Mucosa of rectum (tissue), 2 donors: ENCODE measurements around the gene KRT84.

Experiments used
- H3K27ac ChIP-seq, 2 donors: one replicate each; pipeline ENCODE4 v1.7.0; 2013; ENCODE audit warnings: inconsistent platforms in 2 of 2, low read depth in 2 of 2, low read length in 2 of 2
- H3K27me3 ChIP-seq, 2 donors: one replicate each; pipeline ENCODE4 v1.7.0; 2013; ENCODE audit warnings: low read length in 2 of 2; ENCODE audit not compliant: control insufficient read depth in 2 of 2, insufficient read depth in 2 of 2
- H3K36me3 ChIP-seq, 2 donors: one replicate each; pipeline ENCODE4 v1.7.0; 2013; ENCODE audit warnings: low read length in 2 of 2; ENCODE audit not compliant: control insufficient read depth in 2 of 2, insufficient read depth in 2 of 2
- H3K4me1 ChIP-seq, 2 donors: one replicate each; pipeline ENCODE4 v1.7.0; 2013; ENCODE audit warnings: low read length in 2 of 2, mild to moderate bottlenecking in 1 of 2; ENCODE audit not compliant: control insufficient read depth in 2 of 2, insufficient read depth in 2 of 2
- H3K4me3 ChIP-seq, 2 donors: one replicate each; pipeline ENCODE4 v1.7.0; 2013; ENCODE audit warnings: low read length in 2 of 2
- H3K9ac ChIP-seq, 2 donors: one replicate each; pipeline ENCODE4 v1.7.0; 2013; ENCODE audit warnings: low read length in 2 of 2, low read depth in 1 of 2, mild to moderate bottlenecking in 1 of 2
- H3K9me3 ChIP-seq, 2 donors: one replicate each; pipeline ENCODE4 v1.7.0; 2013; ENCODE audit warnings: low read length in 2 of 2; ENCODE audit not compliant: control insufficient read depth in 2 of 2
- donor health status: healthy.
- donor health status: Normal muscosa, but diverticular disease.

The KRT84 gene

DNA sequence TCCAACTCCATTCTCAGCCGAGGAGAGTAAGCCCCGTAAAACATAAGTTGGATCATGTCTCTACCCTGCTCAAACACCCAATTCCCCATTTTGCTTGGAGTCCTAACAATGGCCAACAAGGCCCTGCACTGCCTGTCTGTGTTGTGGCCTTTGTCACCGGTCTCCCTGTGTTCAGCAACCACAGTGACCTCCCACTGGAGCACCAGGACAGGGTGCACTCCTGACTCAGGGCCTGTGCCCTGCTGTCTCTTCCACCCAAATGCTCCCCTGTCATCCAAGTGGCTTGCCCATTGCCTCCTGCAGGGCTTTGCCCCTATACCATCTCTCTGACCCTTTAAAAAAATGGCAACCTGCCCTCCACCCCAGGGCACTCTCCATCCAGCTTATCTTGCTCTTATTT is 13.7 kb downstream of the KRT84 start:
- no peaks in the 10 kb centered on the region for H3K36me3 ChIP-seq
- H3K27me3 ChIP-seq, result peaks cover 2 to 4% of the 10 kb centered on the region in 2 donors
- H3K4me1 ChIP-seq, result no peaks in the 10 kb centered on the region
- H3K9ac ChIP-seq, result no peak overlapping the region
- no peak overlapping the region for H3K4me3 ChIP-seq
- peak overlapping the region in 1 of 2 donors; percentile 3 for H3K27ac ChIP-seq
- H3K9me3 ChIP-seq, result no peaks in the 10 kb centered on the region

DNA sequence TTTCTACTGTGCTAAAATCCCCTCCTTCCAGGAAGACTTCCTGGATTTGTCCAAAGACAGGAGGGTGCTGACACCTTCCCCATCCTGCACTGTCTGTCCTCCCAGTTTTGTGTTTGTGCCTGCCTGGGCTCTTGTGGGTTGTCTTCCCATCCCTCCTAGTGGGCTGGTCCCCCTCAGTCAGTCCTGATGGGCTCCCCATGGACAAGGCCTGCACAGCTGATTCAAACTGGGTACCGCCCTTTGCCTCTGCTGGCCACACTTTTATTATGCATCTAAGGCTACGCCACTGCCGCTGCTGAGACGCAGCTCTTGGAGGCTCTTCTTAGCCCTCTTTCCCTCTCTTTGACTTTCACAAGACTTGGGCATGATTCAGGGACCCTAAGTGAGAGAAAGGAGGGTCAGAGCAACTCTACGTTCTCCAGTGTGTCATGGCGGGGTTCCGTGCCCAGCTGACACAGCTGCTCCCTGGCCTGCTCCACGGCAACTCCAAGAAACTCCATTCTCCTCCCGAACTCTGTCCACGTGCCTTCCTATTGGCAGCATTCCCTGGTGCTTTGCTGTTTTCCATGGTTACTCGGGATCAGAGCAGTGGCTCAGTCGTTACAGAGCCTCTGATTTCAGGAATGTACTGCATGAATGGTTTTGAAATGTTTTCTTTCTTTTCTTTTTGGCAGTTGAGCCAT is 14.4 kb downstream of the KRT84 start:
- Histone ChIP-seq H3K27me3 (peaks cover 2 to 4% of the 10 kb centered on the region in 2 donors), H3K36me3 (no peaks in the 10 kb centered on the region), H3K9ac (no peak overlapping the region), H3K4me1 (no peaks in the 10 kb centered on the region), H3K9me3 (no peaks in the 10 kb centered on the region), H3K27ac (peak overlapping the region; percentile 3 to 16), H3K4me3 (no peak overlapping the region)

DNA sequence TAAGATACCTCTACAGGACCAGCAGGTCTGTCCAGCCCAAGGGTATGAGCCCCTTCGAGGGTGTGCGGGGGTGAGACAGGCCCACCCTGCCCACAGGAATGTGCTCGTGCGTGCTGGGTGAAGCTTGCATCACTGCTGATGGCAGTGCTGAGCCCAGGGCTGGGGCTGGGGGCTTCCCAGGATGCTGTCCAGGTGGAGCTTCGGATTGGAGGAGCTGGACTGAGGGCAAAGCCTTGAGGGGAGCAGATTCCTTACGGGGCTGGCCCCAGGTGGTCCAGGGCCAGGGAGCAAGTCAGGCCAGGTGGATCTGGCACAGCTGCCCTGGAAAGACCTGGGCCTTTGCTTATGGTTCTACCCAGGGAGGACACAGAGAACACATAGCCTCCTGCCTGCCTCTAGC is 15.6 kb downstream of the KRT84 start:
- H3K9ac ChIP-seq, result no peak overlapping the region
- no peaks in the 10 kb centered on the region for H3K9me3 ChIP-seq
- no peak overlapping the region for H3K27ac ChIP-seq
- H3K27me3 ChIP-seq, result peaks cover 2 to 4% of the 10 kb centered on the region in 2 donors
- H3K4me3 ChIP-seq, result no peak overlapping the region
- H3K4me1 ChIP-seq, result no peaks in the 10 kb centered on the region
- no peaks in the 10 kb centered on the region for H3K36me3 ChIP-seq

DNA sequence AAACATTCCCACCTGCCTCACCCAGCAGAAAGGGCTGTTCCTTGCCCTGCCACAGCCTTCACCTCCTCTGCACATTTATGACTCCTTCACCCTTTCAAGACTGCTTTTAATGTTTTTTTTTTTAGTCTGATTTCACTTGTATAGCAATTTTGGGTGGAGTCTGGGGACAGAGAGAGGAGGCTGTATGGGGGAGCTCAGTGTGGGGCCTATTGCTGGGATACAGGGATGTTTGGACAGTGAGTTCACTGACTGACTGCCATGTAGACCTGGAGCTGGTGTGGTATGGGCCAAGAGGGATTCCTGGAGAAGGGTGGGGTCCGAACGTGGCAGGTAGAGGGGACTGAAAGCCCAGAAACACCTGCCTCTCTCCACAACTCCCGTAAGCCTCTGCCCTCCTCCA is 16.2 kb downstream of the KRT84 start:
- Histone ChIP-seq H3K27ac (no peak overlapping the region), H3K9me3 (no peaks in the 10 kb centered on the region), H3K36me3 (no peaks in the 10 kb centered on the region), H3K9ac (no peak overlapping the region), H3K4me3 (no peak overlapping the region), H3K27me3 (peaks cover 2 to 4% of the 10 kb centered on the region in 2 donors), H3K4me1 (no peaks in the 10 kb centered on the region)

DNA sequence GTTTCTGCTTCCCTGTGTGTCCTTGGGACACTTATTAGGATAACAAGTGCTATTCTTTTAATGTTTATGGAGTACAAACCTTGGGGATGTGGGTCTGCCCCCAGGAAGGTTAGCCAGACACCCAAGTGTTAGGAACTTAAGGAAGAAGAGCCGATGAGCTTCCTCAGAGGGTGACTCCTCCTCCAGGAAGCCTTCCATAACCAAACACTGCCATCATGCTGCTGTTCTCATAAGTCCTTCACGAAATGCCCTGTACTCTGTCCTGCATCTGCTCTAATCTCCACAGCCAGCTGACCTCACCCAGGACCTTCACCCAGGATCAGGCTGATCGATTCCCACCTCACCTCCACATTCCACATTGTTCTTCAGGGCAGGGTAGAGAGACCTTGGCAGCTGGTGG is 16.9 kb downstream of the KRT84 start:
- H3K9ac ChIP-seq, result no peak overlapping the region
- H3K36me3 ChIP-seq, result no peaks in the 10 kb centered on the region
- no peak overlapping the region for H3K27ac ChIP-seq
- H3K9me3 ChIP-seq, result no peaks in the 10 kb centered on the region
- peaks cover 2 to 4% of the 10 kb centered on the region in 2 donors for H3K27me3 ChIP-seq
- no peak overlapping the region for H3K4me3 ChIP-seq
- H3K4me1 ChIP-seq, result no peaks in the 10 kb centered on the region

DNA sequence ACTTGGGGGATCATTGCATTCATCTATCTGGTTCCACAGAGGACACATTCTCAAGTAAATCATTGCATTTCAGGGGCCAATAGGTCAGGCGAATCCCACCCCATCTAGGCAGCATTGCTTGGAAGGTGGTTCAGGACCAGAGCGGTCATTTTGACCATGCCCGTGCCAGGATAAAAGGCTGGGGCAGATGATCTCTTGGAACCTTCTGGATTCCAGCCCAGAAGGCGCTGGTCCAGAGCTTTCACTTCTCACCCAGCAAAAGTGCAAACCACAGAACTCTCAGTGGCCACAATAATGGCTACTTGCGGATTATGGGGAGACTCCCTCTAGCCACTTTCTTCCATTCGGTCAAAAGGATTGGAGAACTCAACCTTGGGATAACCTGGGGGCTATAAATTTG is 17.6 kb downstream of the KRT84 start:
- Histone ChIP-seq H3K36me3 (no peaks in the 10 kb centered on the region), H3K27me3 (peaks cover 2 to 4% of the 10 kb centered on the region in 2 donors), H3K4me1 (no peaks in the 10 kb centered on the region), H3K27ac (no peak overlapping the region), H3K9me3 (no peaks in the 10 kb centered on the region), H3K9ac (no peak overlapping the region), H3K4me3 (no peak overlapping the region)

DNA sequence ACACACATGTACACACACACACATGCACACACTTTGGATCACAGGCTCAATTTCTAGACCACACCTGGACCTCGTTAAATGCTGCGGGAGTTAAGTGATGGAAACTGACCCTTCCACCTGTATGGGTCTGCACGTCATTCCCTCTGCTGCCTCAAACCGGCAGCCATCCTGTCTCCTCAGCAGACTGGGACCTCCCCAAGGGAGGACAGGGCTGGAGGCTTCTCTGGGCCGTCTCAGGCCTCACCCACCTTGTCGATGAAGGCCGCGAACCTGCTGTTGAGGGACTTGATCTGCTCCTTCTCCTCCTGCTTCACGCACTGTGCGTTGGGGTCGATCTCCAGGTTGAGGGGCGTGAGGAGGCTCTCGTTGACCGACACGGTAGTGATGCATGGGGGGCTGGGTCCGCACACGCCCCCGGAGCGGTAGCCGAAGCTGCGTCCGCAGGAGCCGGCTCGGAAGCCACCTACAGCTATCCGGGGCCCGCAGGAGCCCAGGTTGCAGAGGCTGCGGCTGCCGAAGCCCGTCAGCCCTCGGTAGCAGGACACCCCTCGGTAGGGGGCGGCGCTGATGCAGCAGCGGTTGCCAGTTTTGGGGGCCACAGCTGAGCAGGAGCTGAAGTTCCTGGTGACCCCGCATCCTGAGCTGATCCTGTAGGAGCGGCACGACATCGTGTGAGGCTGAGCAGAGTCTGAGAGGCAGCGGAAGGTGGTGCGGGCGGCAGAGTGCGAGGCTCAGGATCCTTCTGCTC is 18.5 kb downstream of the KRT84 start, which contains the start of gene KRT85:
KRT85 (minus strand) TSS at position 744 of the 748 bp plus-strand sequence; CDS start at position 668, 76 bp downstream.
- Histone ChIP-seq H3K27me3 (peaks cover 2 to 4% of the 10 kb centered on the region in 2 donors), H3K4me3 (no peak within 1 kb of the TSS), H3K9ac (no peak within 1 kb of the TSS), H3K27ac (no peak within 1 kb of the TSS), H3K9me3 (no peaks in the 10 kb centered on the region), H3K36me3 (no peaks in the 10 kb centered on the region), H3K4me1 (no peaks in the 10 kb centered on the region)

DNA sequence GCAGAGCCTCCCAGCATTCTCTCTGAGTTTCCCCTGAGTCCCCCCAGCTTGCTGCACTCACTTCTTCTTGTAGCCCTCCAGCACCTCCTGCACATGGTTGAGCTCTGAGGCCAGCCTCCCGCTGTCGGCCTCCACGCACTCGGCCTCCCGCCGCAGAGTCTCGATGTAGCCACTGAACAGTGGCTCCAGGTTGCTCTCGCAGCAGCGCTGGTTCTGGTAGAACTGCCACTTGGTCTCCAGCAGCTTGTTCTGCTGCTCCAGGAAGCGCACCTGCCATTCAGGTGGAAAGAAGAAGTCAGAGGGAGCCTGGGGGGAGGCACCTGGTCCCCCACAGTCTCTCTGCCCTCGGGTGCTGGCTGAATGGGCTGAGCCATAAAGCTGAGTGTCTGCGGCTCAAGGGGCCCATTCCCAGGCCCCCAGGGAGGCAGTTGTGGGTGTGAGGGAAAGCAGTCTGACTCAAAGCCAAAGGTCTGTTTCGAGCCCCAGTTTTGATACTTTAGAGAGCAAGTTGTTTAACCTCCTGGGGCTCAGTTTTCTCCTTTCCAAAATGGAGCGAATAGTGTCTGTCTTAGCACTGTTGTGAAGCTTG is 20.5 kb downstream of the KRT84 start:
- H3K27ac ChIP-seq, result no peak overlapping the region
- H3K4me3 ChIP-seq, result no peak overlapping the region
- no peaks in the 10 kb centered on the region for H3K4me1 ChIP-seq
- no peaks in the 10 kb centered on the region for H3K36me3 ChIP-seq
- H3K9ac ChIP-seq, result no peak overlapping the region
- H3K9me3 ChIP-seq, result no peaks in the 10 kb centered on the region
- H3K27me3 ChIP-seq, result peaks cover 2 to 4% of the 10 kb centered on the region in 2 donors

DNA sequence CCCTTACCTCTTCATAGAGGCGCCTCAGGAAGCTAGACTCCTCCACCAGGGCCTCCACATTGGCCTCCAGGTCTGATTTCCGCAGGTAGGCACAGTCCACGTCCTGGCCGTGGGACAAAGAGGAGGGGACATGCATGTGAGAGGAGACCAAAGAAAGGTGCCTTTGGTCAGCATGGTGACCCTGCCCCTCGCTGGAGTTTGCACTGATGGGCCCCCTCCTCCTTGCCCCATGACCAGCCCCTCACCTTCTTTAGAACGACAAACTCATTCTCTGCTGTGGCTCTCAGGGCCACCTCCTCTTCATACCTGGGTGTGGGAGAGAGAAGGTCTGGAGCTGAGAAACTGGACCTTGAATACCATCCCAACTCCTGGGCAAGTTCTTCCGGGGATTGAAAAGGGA is 21.4 kb downstream of the KRT84 start:
- no peaks in the 10 kb centered on the region for H3K36me3 ChIP-seq
- no peak overlapping the region for H3K9ac ChIP-seq
- H3K9me3 ChIP-seq, result no peaks in the 10 kb centered on the region

DNA sequence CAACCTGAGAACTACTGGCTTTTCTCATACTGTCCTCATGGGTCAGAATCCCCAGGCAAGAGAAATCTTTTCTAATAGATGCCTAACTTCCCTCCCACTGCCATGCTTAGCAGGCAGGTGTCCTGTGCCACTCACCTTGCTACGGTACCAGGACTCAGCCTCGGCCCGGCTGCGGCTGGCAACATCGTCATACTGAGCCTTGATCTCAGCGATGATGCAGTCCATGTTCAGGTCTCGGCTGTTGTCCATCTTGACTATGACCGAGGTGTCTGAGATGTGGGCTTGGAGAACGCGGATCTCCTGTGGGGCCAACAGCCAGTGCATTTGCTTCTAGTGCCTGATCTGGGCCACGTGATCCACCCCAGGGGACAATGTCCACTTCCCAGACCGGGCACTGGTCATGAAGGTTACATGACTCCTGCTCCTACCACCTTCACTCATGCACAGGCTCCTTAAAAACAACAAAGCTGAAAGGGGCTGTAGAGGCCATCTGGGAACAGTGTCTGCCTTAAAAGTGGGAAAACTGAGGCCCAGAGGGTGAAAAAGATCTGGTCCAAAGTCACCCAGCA is 22.3 kb downstream of the KRT84 start:
- Histone ChIP-seq H3K36me3 (no peaks in the 10 kb centered on the region), H3K4me3 (no peak overlapping the region), H3K27me3 (peaks cover under 1 to 2% of the 10 kb centered on the region in 2 donors), H3K9ac (no peak overlapping the region), H3K27ac (no peak overlapping the region), H3K4me1 (no peaks in the 10 kb centered on the region), H3K9me3 (no peaks in the 10 kb centered on the region)

More for the DNA sequence above, 21.4 kb downstream of the KRT84 start:
- peaks cover 2 to 4% of the 10 kb centered on the region in 2 donors for H3K27me3 ChIP-seq
- no peak overlapping the region for H3K4me3 ChIP-seq
- no peak overlapping the region for H3K27ac ChIP-seq
- no peaks in the 10 kb centered on the region for H3K4me1 ChIP-seq
